ENCODE data around the gene FBXO48. TPM values are rescaled to one million over a fixed set of nuclear protein-coding genes. Genes with fewer than 3 reads are reported as not detected.

Gene FBXO48
- polyA plus RNA-seq, 1 experiment = 0.89 TPM

GRCh38 chr2:68441179-68441993 lies 25.7 kb downstream of the FBXO48 start:
- ChIA-PET POLR2A (no interaction called here), CTCF (interaction anchor here (0.5 to 7.3 kb wide), 45 partner anchors 11 to 410 kb away, joined by 3 to 69 read pairs (median 4); partner anchors contain the start of genes CNRIP1 and FBXO48)
- Histone ChIP-seq H3K4me3 (ENCODE audit: low read depth, low read length) (no peak overlapping the region), H3K27me3 (ENCODE audit: control insufficient read depth, insufficient read depth, low read length) (peaks cover 4% of the 10 kb centered on the region), H3K9me3 (ENCODE audit: control insufficient read depth, insufficient read depth, low read length) (no peaks in the 10 kb centered on the region), H3K27ac (ENCODE audit: low read depth, low read length) (no peak overlapping the region)
- peak; percentile 66 for DNase-seq (ENCODE audit: low read depth, low spot score)
- TF ChIP-seq CTCF (IDR thresholded peaks at IDR 0.05; ENCODE audit: low read depth, low read length) = peak; percentile 87

- Histone ChIP-seq H3K27me3 (ENCODE audit: control insufficient read depth, insufficient read depth, low read length) (no peaks in the 10 kb centered on the region), H3K9me3 (ENCODE audit: control insufficient read depth, insufficient read depth, low read length) (no peaks in the 10 kb centered on the region), H3K27ac (ENCODE audit: low read depth, low read length) (no peak overlapping the region), H3K4me3 (ENCODE audit: low read depth, low read length) (no peak overlapping the region)
- POLR2A ChIA-PET = no interaction called here
- no peak for TF ChIP-seq CTCF (IDR thresholded peaks at IDR 0.05; ENCODE audit: low read depth, low read length)
- CTCF ChIA-PET = interaction anchor here (7.3 kb wide), 1 partner anchor 317 kb away, joined by 69 read pairs; no protein-coding TSS in a partner anchor
- no peak for DNase-seq (ENCODE audit: low read depth, low spot score)
These were observed 28.4 kb downstream of the FBXO48 start for GRCh38 chr2:68438455-68439303.

GRCh38 chr2:68436270-68436669 lies 30.8 kb downstream of the FBXO48 start:
- no peaks in the 10 kb centered on the region for H3K27me3 ChIP-seq (ENCODE audit: control insufficient read depth, insufficient read depth, low read length)
- peaks cover 4% of the 10 kb centered on the region; the same call in 1 of the 2 replicates for H3K9me3 ChIP-seq (ENCODE audit: control insufficient read depth, insufficient read depth, low read length)
- CTCF ChIA-PET = interaction anchor here (0.6 kb wide), 1 partner anchor 27 kb away, joined by 3 read pairs; no protein-coding TSS in a partner anchor
- no peak overlapping the region for H3K27ac ChIP-seq (ENCODE audit: low read depth, low read length)
- H3K4me3 ChIP-seq (ENCODE audit: low read depth, low read length) = no peak overlapping the region
- TF ChIP-seq CTCF (IDR thresholded peaks at IDR 0.05; ENCODE audit: low read depth, low read length) = no peak
- POLR2A ChIA-PET = no interaction called here
- no peak for DNase-seq (ENCODE audit: low read depth, low spot score)

GRCh38 chr2:68435615-68436014 lies 31.5 kb downstream of the FBXO48 start:
- CTCF ChIA-PET = no interaction called here
- no peak for DNase-seq (ENCODE audit: low read depth, low spot score)
- Histone ChIP-seq H3K27ac (ENCODE audit: low read depth, low read length) (no peak overlapping the region), H3K27me3 (ENCODE audit: control insufficient read depth, insufficient read depth, low read length) (no peaks in the 10 kb centered on the region), H3K4me3 (ENCODE audit: low read depth, low read length) (no peak overlapping the region), H3K9me3 (ENCODE audit: control insufficient read depth, insufficient read depth, low read length) (peaks cover 4% of the 10 kb centered on the region; the same call in 1 of the 2 replicates)
- POLR2A ChIA-PET = no interaction called here
- no peak for TF ChIP-seq CTCF (IDR thresholded peaks at IDR 0.05; ENCODE audit: low read depth, low read length)

Measured in AG04450 (cell line).